LNCaP clone FGC (cell line): Measurements from ENCODE around the gene RABGAP1L.
"Not testable (repeated sequence)": the region's sequence is repeated elsewhere in the genome, so short reads cannot be mapped to it uniquely, and the experiment has no call there.

Source experiments
- DNase-seq: peaks from one replicate; pipeline ENCODE4 v3.0.0-alpha.2; 2011; ENCODE audit warnings: low read depth
- H3K4me3 ChIP-seq: 2 replicates; pipeline ENCODE4 v1.5.1; 2011; ENCODE audit warnings: mild to moderate bottlenecking, low read depth, low read length, control low read depth
- CTCF ChIP-seq: IDR thresholded peaks from 2 replicates; pipeline ENCODE4 v1.5.1; 2012; ENCODE audit warnings: mild to moderate bottlenecking; ENCODE audit not compliant: control insufficient read depth, insufficient read depth; ENCODE audit errors: extremely low read depth

The RABGAP1L gene

GRCh38 chr1:174315239-174315638, 155.9 kb downstream of the RABGAP1L start:
- no peak overlapping the region for H3K4me3 ChIP-seq
- DNase-seq = no peak
- TF ChIP-seq CTCF = no peak

GRCh38 chr1:174320897-174321296, 161.6 kb downstream of the RABGAP1L start:
- not testable (repeated sequence) for H3K4me3 ChIP-seq, DNase-seq

GRCh38 chr1:174322202-174322862, 163.0 kb downstream of the RABGAP1L start:
- no peak for DNase-seq
- H3K4me3 ChIP-seq = no peak overlapping the region
- TF ChIP-seq CTCF = no peak

GRCh38 chr1:174324493-174324892, 165.2 kb downstream of the RABGAP1L start:
- no peak for DNase-seq
- no peak overlapping the region for H3K4me3 ChIP-seq
- no peak for TF ChIP-seq CTCF

- no peak for DNase-seq
- H3K4me3 ChIP-seq = no peak overlapping the region
- no peak for TF ChIP-seq CTCF
These were observed 165.6 kb downstream of the RABGAP1L start for GRCh38 chr1:174324939-174325338.

- no peak for DNase-seq
- no peak for TF ChIP-seq CTCF
- no peak overlapping the region for H3K4me3 ChIP-seq
These were observed 167.0 kb downstream of the RABGAP1L start for GRCh38 chr1:174326278-174326677.

GRCh38 chr1:174333437-174333836, 174.1 kb downstream of the RABGAP1L start:
- no peak for DNase-seq
- TF ChIP-seq CTCF = no peak
- H3K4me3 ChIP-seq = no peak overlapping the region
